NT2/D1 (cell line): ENCODE data around the gene ARID1B.

Experiments used
- SUZ12 ChIP-seq: IDR thresholded peaks from 2 replicates; pipeline ENCODE4 v1.6.1; 2011; ENCODE audit not compliant: insufficient read length, insufficient read depth; ENCODE audit errors: extremely low read depth
- YY1 ChIP-seq: IDR thresholded peaks from 2 replicates; pipeline ENCODE4 v1.6.1; 2011; ENCODE audit not compliant: insufficient read length, insufficient read depth
- ZNF274 ChIP-seq: IDR thresholded peaks from 2 replicates; pipeline ENCODE4 v1.6.1; 2011; ENCODE audit warnings: mild to moderate bottlenecking, low read depth, low read length

- no peak for TF ChIP-seq ZNF274
- TF ChIP-seq YY1: no peak
- no peak for TF ChIP-seq SUZ12
Observed at GRCh38 chr6:157055863-157056262, 278.7 kb downstream of the ARID1B start.
